ENCODE measurements around the gene DYRK2.

Gene DYRK2

DNA sequence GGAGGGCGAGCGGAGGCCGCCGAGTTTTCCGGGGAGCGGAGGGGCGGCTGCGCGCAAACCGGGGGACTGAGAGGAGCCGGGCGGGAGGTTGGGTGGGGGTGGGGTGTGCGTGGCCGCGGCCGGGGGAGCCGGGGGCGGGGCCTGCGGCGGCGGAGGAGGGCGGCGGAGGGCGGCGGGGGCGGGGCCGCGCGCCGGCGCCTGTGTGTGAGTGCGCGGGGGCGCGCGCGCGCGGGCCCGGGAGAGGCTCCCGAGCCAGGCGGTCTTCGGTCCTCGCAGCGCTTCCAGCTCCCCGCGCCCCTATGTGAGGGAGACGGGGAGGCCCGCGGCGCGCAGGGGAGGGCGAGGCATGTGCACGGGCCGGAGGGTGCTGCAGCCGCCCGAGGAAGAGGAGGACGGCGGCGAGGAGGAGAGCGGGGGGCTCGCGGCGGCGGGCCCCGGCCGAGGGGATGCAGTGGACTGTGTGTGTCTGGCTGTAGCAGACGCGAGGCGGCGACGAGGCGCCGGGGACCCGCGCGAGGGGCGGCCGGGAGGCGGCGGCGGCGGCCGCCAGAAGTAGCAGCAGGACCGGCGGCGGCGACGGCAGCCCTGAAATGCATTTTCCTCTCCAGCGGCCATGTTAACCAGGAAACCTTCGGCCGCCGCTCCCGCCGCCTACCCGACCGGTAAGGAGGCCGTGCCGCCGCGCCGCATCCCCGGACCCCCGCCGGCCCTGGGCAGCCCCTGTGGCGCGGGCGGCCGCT is at the start of gene DYRK2:
DYRK2 (plus strand) TSS at position 225 of the 740 bp plus-strand sequence; CDS start at position 614, 389 bp downstream.
- peak in 2 of 3 donors; percentile 33 to 63 for DNase-seq (ENCODE audit: low read depth in 2 of 3, low spot score in 1 of 3)

DNA sequence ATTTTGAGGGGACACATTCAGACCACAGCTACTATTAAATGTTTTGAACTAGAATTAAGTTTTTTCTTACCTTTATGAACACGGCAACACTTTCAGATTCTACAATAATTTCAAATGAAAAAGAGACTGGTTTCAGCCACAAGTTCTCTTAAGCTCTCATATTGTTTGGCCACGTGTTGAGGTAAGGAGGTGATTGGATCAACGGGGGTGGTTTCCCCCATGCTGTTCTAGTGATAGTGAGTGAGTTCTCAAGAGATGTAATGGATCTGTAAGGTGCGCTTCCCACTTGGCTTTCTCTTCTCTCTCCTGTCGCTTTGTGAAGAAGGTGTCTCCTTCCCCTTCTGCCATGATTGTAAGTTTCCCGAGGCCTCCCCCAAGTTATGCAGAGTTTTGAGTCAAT is 48.9 kb upstream of the DYRK2 start:
- DNase-seq (ENCODE audit: low read depth in 2 of 3, low spot score in 1 of 3) = no peak

GRCh38 chr12:67601126-67601525 is 47.4 kb upstream of the DYRK2 start:
- DNase-seq (ENCODE audit: low read depth in 2 of 3, low spot score in 1 of 3) = no peak

DNA sequence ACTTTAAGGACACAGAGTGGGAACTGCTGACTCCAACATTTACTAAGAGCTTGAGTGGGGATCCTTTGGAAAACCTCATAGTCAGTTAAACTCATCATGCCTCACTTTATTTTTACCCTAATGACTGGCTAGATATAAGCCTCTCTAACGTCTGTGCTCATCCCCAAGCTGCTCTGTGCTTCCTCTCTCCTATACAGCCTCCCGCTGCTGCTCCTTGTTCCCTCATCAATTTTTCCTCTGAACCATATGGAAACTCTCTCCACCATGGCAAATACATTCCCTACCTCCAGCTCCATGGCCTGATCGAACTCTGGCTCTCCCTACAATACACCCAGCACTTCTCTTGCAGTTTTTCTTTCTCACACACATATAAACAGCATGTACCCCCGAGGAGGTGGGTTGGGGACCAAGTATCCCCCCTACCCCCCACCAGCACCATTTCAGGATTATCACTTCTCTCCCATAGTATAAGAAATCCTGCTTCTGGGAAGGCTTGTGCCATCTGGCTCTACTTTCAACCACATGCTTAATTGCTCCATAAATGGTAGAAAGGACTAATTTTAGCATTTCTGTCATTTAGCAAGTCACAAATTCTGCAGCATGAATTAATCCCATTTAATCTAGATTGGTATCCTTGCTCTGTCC is 39.2 kb upstream of the DYRK2 start:
- no peak for DNase-seq (ENCODE audit: low read depth in 2 of 3, low spot score in 1 of 3)

GRCh38 chr12:67613040-67613439 is 35.5 kb upstream of the DYRK2 start:
- DNase-seq (ENCODE audit: low read depth in 2 of 3, low spot score in 1 of 3) = no peak

DNA sequence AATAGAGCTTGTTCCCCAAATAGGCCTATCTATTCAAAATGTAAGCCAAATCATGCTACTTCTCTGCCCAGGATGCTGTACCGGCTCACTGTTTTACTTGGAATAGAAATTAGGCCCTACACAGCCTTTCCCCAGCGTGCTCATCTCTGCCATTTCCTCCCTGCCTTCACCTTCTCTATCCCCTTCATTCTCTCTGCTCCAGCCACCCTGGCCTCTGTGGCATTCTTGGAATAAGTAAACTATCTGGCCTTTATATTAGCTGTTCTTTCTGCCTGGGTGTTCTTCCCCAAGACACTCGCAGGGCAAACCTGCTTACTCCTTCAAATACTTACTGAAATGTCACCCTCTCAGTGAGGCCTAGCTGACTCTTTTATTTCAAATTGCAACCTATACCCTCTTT is 30.9 kb upstream of the DYRK2 start:
- no peak for DNase-seq (ENCODE audit: low read depth in 2 of 3, low spot score in 1 of 3)

DNA sequence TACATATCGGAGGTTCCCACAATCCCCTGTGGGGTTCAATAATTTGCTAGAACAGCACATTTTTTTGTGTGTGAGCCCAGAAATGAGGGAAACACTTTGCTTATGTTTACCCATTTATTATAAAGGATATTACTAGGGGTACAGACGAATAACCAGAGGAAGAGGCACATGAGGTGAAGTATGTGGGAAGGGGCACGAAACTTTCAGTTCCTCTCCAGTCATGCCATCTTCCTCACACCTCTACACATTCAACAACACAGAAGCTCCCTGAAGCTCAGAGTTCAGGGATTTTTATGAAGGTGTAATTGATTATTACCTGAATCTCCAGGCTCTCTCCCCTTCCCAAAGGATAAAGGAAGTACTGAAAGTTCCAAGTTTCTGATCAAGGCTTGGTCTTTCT is 30.2 kb upstream of the DYRK2 start:
- no peak for DNase-seq (ENCODE audit: low read depth in 2 of 3, low spot score in 1 of 3)

DNA sequence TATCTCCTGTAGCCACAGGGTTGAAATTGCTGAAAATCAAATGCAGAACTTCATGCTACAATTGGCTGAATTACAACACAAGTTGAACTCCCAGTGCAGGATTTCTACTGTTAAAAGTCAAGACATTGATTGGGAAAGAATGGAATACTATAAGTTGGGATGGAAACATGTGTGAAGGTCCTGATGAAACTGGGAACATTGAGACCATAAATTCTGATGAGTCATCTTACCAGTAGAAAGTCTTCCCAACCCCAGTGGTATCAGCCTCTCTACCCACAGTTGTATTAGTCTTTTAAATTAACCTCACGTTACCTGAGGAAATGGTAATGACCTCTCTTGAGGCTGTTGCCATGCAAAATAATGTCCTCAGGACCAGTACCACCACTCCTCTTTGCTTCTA is 27.4 kb upstream of the DYRK2 start:
- DNase-seq (ENCODE audit: low read depth in 2 of 3, low spot score in 1 of 3) = no peak

- no peak for DNase-seq (ENCODE audit: low read depth in 2 of 3, low spot score in 1 of 3)
These were observed 26.6 kb upstream of the DYRK2 start for GRCh38 chr12:67621926-67622325.

DNA sequence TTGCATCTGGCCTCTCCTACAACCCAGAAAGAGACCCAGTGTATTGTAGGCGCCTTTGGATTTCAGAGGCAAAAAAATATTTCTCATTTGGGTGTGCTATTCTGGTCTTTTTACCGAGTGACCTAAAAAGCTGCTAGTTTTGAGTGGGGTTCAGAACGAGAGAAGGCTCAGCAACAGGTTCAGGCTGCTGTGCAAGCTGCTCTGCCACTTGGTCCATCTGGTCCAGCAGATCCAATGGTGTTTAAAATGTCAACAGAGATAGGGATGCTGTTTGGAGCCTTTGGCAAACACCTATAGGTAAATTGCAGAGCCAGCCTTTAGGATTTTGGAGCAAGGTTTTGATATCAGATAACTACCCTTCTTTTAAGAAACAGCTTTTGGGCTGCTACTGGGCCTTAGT is 25.3 kb upstream of the DYRK2 start:
- DNase-seq (ENCODE audit: low read depth in 2 of 3, low spot score in 1 of 3) = no peak

GRCh38 chr12:67624355-67624754 is 24.2 kb upstream of the DYRK2 start:
- no peak for DNase-seq (ENCODE audit: low read depth in 2 of 3, low spot score in 1 of 3)

GRCh38 chr12:67625004-67625403 is 23.5 kb upstream of the DYRK2 start:
- DNase-seq (ENCODE audit: low read depth in 2 of 3, low spot score in 1 of 3) = no peak

- no peak for DNase-seq (ENCODE audit: low read depth in 2 of 3, low spot score in 1 of 3)
These were observed 22.4 kb upstream of the DYRK2 start for GRCh38 chr12:67626156-67626555.

- DNase-seq (ENCODE audit: low read depth in 2 of 3, low spot score in 1 of 3) = peak; percentile 52 to 64 (median 54)
These were observed 18.0 kb upstream of the DYRK2 start for GRCh38 chr12:67630373-67631088.

DNA sequence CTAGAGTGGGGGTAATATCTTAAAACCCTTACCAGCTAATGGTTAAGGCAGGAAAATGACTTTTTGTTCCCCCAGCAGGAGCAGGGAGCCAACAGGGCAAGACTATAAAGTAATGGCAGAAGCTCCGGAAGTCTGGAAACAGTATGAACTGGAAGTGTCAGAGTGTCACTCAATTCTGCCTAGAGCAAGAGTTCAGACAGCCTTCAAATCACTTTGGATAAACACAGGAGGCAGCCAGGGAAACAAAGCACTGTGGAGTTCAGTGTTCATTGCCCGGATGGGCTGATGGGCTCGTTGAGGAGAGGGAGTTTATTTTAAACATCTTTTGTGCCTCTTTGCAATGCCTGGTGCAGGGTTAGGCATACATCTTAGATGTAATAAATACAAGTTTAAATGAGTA is 16.5 kb upstream of the DYRK2 start:
- no peak for DNase-seq (ENCODE audit: low read depth in 2 of 3, low spot score in 1 of 3)

DNA sequence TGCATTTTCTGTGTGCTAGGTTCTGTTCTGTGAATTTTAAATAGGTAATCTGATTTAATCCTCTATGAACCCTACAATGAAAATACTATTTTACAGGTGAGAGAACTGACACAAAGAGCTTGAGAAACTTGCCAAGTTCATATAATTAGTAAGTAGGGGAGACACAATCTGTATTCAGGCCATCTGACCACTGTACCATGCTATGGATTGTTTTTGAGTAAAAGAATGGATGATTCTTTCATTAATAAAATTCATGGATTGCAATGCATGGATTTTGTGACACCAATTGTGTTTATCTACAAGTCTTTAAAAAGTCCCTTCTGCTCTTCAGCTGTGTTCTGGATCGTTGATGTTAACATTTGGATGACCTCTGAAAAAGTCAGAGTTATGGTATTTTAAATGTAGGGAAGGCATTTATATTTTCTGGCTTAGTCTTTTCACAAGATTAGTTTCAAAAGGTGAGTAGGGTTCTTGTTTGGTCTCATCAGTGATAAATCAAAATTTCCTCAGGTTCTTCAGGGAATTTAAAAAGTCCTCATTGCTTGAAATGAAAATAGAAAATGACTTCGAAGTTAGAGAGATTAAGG is 15.4 kb upstream of the DYRK2 start:
- no peak for DNase-seq (ENCODE audit: low read depth in 2 of 3, low spot score in 1 of 3)

- no peak for DNase-seq (ENCODE audit: low read depth in 2 of 3, low spot score in 1 of 3)
These were observed 14.8 kb upstream of the DYRK2 start for GRCh38 chr12:67633708-67634107.

DNA sequence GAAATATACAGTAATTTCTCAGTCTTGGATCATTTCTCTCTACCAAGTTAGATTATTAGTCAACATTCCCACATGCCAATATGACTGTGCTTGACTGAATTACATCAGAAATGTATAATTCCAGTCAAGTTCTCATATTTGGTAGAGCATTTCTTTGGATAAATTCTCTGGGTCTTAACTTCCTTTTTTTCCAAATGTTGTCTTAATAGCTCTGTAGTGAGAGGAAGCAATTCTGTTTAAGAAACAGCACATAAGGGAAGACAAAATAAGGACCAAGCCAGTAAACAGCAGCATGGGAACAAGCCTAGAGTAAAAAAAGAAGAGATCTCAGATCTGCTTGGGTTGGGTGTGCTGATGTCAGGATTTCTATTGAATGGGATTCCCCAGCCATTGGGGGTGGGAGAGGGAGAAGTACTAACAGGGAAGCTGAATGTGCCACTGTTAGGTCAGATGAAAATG is 14.2 kb upstream of the DYRK2 start:
- peak in 1 of 3 donors; percentile 5 for DNase-seq (ENCODE audit: low read depth in 2 of 3, low spot score in 1 of 3)

- no peak for DNase-seq (ENCODE audit: low read depth in 2 of 3, low spot score in 1 of 3)
These were observed 10.8 kb upstream of the DYRK2 start for GRCh38 chr12:67637718-67638117.

DNA sequence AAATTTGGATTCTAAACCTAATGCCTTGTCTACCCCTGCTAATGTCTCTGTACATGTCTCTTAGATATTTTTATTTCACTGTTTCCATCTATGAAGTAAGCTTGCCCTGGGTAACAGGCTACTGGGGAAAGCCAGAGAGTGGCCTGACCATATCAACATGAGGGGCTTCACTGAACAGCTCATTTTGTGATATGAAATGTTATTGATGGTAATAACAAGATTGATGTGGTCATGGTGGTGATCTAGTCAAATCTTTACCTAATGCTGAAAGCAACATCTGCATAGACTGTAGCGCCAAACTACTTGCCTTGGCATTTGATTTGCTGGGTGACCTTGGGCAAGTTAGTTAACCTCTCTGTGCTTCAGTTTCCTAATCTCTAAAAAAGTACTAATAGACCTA is 9.9 kb upstream of the DYRK2 start:
- no peak for DNase-seq (ENCODE audit: low read depth in 2 of 3, low spot score in 1 of 3)

GRCh38 chr12:67640863-67641262 is 7.7 kb upstream of the DYRK2 start:
- DNase-seq (ENCODE audit: low read depth in 2 of 3, low spot score in 1 of 3) = no peak

DNA sequence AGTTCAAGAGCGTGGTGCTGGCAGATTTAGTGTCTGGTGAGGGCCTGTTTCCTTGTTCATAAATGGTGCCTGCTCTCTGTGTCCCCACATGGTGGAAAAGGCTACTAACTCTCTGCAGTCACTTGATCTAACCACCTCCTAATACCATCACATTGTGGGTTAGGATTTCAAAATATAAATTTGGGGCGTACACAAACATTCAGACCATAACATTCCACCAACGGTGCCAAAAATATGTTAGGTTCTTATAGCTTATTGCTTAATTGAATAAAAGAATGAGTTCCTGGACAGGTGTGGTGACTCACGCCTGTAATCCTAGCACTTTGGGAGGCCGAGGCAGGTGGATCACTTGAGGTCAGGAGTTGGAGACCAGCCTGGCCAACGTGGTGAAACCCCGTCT is 3.4 kb upstream of the DYRK2 start:
- DNase-seq (ENCODE audit: low read depth in 2 of 3, low spot score in 1 of 3) = no peak

Measured in stimulated activated CD4-positive, alpha-beta T cell treated with anti-CD3 and anti-CD28 coated beads, Interleukin-12 subunit alpha, Interleukin-12 subunit beta, amount 100 ng/mL, for 48 hours (primary cell).